Stimulated activated CD8-positive, alpha-beta memory T cell treated with anti-CD3 and anti-CD28 coated beads, Interleukin-7, amount 100 ng/mL, for 4 hours (primary cell): ENCODE results near the gene LRIT1.

Experiments
- DNase-seq, 2 donors: peaks; one replicate each; pipeline ENCODE4 v3.0.0-alpha.2; 2020; ENCODE audit warnings: low read depth in 2 of 2

LRIT1 gene

DNA sequence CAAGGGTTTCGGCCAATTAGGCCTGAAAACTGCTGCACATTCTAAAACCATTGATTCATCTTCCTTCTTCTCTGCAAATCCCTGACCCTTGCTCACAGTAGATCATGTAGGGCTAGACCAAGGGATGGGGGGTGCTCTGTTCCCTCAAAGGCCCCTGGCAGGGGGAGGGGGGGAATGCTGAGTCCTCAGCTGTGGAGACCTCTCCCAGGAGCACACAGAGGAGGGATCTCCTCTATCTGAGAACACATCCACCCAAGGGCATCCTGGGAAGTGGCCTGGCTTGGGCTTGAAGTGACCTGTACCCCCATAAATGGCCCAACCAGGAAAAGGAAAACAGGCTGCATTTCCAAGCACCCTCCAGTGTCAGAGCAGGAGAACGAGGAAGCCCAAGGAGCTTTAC is 48.0 kb downstream of the LRIT1 start:
- no peak for DNase-seq

DNA sequence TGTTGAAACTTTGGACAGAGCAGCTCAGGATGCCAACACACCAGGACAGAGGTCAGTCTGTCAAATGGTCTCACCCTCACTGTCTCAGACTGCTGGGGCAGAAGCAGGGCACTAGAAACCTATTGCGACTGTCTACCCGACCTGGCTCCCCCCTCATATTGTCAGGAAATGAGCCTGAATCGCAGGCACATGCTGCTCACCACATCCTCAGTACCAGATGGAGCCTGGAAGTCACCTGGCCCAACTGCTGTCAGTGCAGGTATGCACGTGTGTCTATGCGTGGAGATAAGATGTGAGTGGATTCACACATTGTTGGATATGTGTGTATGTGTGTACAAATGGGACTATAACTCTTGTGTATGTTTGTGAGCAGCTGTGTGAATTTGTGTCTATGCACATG is 50.2 kb downstream of the LRIT1 start:
- DNase-seq = no peak

DNA sequence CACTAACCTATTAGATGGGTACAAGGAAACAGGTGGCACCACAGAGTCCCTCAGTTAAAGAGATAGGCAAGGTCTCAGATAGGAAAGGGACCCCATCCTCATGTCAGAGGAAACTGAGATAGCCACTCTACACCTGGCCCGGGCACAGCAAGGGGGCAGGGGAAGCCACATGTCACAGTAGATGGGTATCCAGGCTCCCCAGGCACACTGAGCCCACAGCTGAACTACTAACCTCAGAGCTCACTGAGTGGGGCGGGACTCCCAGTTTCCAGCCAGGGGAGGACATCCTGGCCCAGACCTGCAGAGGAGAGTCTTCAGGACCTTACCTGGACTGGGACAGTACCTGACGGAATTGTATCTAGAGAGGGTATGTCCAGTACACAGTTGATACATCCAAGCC is 50.7 kb downstream of the LRIT1 start:
- no peak for DNase-seq

DNA sequence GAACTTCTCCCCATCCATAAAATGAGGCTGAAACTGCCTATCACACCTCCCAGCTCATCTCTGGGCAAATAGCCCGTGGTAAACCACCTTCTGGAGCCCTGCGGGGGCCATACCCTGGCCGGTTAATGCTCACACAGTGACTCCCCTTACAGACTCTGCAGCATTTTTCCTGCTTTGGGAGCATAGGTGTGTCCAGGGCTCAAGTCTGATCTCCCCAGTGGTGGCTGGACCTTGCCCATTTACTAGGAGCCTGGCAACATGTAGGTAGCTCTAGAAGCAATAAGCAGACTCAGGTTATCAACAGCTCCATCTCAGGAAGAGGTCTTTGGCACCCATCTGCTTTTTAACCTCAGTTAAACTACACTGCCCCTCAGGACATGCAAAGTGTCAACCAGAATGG is 52.5 kb downstream of the LRIT1 start:
- DNase-seq = no peak

DNA sequence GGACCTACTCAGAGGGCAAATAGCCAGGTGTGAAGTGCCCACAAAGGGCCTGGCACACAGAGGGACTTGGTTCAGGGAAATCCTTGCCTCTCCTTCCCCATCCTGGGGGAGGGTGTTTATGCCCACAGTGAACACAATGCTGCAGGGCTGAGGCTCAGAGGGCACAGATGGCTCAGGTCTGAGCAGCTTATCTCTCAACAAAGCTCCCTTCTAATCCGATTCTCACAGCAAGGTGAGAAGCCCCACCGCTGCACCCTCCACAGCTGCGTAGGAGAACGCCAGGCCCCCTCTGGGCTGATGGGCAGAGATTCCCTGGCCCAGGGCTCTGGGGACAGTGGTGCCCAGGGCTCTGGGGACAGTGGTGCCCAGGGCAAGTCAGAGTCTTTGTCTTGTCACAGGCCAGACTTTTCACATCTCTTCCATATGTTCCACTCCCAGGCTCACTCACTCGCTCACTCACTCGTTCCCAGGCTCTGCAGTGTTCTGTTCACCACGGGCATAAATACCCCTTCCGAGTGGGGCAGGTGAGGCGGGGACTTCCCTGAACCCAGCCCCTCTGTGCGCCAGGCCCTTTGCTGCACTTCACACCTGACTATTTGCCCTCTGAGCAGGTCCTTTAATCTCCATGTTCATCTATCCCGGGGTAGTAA is 55.7 kb downstream of the LRIT1 start:
- DNase-seq = no peak

DNA sequence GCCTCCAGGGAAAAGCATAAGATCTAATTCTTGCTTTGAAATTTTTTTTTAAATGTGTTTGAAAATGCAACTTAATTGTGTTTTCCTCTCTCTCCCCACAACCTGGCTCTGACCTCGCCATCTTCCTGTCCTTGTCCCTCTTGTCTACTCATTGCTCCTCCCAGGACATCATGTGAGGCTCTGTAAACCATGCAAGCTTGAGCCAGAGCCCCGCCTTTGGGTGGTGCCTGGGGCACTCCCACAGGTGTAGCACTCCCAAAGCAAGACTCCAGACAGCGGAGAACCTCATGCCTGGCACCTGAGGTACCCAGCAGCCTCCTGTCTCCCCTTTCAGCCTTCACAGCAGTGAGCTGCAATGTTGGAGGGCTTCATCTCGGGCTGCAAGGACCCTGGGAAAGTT is 56.8 kb downstream of the LRIT1 start:
- no peak for DNase-seq

DNA sequence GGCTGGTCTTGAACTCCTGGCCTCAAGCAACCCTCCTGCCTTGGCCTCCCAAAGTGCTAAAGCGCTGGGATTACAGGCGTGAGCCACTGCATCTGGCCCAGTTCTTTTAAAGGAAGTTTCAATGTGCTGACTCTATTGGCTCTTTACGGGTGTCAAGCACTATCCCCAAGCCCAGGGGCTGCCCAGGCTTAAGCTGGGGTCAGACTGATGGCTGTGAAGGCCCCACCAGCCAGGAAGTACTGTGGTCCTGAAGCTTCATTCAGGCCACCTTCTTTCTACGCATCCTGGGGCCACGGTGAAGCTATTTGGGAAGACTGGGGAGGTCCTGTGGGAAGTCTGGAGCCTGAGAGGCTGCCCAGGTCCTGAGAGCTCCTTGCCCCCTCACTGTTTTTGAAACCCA is 59.7 kb downstream of the LRIT1 start:
- no peak for DNase-seq
